ENCODE measurements around the gene TCFL5.

The TCFL5 gene

DNA sequence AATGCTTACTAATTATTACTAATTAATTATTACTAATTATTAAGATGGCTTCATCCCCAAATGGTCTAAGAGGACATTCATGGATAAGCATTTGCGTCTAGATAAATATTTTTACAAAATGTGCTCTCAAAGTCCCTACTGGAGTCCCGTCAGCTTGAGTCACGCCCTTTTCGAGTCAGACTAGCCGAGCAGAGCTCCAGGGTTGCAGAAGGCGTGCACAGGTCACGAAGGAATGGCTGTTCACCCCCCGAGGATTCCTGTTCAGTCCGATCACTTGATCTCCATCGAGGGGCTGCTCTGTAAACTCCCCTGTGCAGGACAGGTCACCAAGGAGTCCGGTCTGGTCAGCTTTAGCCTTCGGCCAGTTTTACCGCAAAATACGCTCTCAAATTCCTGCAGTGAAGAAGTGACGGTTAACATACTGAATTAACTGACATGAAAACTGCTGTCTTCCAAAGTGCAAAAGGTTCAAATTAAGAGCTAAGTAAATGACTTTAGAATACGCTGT, 19.9 kb downstream of the TCFL5 start:
- peaks cover 11% of the 10 kb centered on the region for H3K79me2 ChIP-seq (ENCODE audit: low read length)
- H3K9me3 ChIP-seq (ENCODE audit: insufficient read depth, low read length) = no peaks in the 10 kb centered on the region
- H3K9ac ChIP-seq (ENCODE audit: low read length) = no peak overlapping the region
- H4K20me1 ChIP-seq (ENCODE audit: insufficient read depth, low read length) = peaks cover 11% of the 10 kb centered on the region
- H3K4me2 ChIP-seq (ENCODE audit: low read length) = no peak overlapping the region
- H3K36me3 ChIP-seq (replicated peaks; ENCODE audit: low read depth, low read length) = peaks cover 50% of the 10 kb centered on the region
- H2AFZ ChIP-seq (ENCODE audit: low read depth, low read length) = no peak overlapping the region
- H3K4me1 ChIP-seq (ENCODE audit: low read length) = peaks cover 26% of the 10 kb centered on the region
- no peak overlapping the region for H3K27ac ChIP-seq (ENCODE audit: low read length)
- no peak overlapping the region for H3K4me3 ChIP-seq (ENCODE audit: low read length)
- TF ChIP-seq, protein P1, sequence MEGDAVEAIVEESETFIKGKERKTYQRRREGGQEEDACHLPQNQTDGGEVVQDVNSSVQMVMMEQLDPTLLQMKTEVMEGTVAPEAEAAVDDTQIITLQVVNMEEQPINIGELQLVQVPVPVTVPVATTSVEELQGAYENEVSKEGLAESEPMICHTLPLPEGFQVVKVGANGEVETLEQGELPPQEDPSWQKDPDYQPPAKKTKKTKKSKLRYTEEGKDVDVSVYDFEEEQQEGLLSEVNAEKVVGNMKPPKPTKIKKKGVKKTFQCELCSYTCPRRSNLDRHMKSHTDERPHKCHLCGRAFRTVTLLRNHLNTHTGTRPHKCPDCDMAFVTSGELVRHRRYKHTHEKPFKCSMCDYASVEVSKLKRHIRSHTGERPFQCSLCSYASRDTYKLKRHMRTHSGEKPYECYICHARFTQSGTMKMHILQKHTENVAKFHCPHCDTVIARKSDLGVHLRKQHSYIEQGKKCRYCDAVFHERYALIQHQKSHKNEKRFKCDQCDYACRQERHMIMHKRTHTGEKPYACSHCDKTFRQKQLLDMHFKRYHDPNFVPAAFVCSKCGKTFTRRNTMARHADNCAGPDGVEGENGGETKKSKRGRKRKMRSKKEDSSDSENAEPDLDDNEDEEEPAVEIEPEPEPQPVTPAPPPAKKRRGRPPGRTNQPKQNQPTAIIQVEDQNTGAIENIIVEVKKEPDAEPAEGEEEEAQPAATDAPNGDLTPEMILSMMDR (IDR thresholded peaks at IDR 0.05; ENCODE audit: low read depth, low read length) = no peak
- no peak for TF ChIP-seq EZH2phosphoT487 (IDR thresholded peaks at IDR 0.05; ENCODE audit: low read depth)
- H3K27me3 ChIP-seq (ENCODE audit: low read depth, low read length) = no peaks in the 10 kb centered on the region

GRCh38 chr20:62840244-62841197, 21.1 kb downstream of the TCFL5 start:
- Histone ChIP-seq H3K9ac (ENCODE audit: low read length) (no peak overlapping the region), H2AFZ (ENCODE audit: low read depth, low read length) (no peak overlapping the region), H3K9me3 (ENCODE audit: insufficient read depth, low read length) (no peaks in the 10 kb centered on the region), H3K4me3 (ENCODE audit: low read length) (no peak overlapping the region), H3K79me2 (ENCODE audit: low read length) (peaks cover 2% of the 10 kb centered on the region), H3K27me3 (ENCODE audit: low read depth, low read length) (no peaks in the 10 kb centered on the region), H3K36me3 (replicated peaks; ENCODE audit: low read depth, low read length) (peaks cover 48% of the 10 kb centered on the region), H3K4me1 (ENCODE audit: low read length) (peaks cover 27% of the 10 kb centered on the region), H4K20me1 (ENCODE audit: insufficient read depth, low read length) (peaks cover 2% of the 10 kb centered on the region), H3K4me2 (ENCODE audit: low read length) (no peak overlapping the region), H3K27ac (ENCODE audit: low read length) (peak overlapping the region; percentile 14; the same call in 1 of the 2 replicates)
- no peak for TF ChIP-seq EZH2phosphoT487 (IDR thresholded peaks at IDR 0.05; ENCODE audit: low read depth)
- TF ChIP-seq, protein P1 (IDR thresholded peaks at IDR 0.05; ENCODE audit: low read depth, low read length) = no peak

- H3K4me2 ChIP-seq (ENCODE audit: low read length) = no peak overlapping the region
- TF ChIP-seq EZH2phosphoT487 (IDR thresholded peaks at IDR 0.05; ENCODE audit: low read depth) = no peak
- TF ChIP-seq, protein P1 (IDR thresholded peaks at IDR 0.05; ENCODE audit: low read depth, low read length) = no peak
- no peaks in the 10 kb centered on the region for H3K9me3 ChIP-seq (ENCODE audit: insufficient read depth, low read length)
- no peaks in the 10 kb centered on the region for H4K20me1 ChIP-seq (ENCODE audit: insufficient read depth, low read length)
- no peak overlapping the region for H3K27ac ChIP-seq (ENCODE audit: low read length)
- peaks cover 42% of the 10 kb centered on the region for H3K36me3 ChIP-seq (replicated peaks; ENCODE audit: low read depth, low read length)
- H2AFZ ChIP-seq (ENCODE audit: low read depth, low read length) = no peak overlapping the region
- H3K79me2 ChIP-seq (ENCODE audit: low read length) = no peaks in the 10 kb centered on the region
- peaks cover 29% of the 10 kb centered on the region for H3K4me1 ChIP-seq (ENCODE audit: low read length)
- H3K9ac ChIP-seq (ENCODE audit: low read length) = no peak overlapping the region
- no peak overlapping the region for H3K4me3 ChIP-seq (ENCODE audit: low read length)
- H3K27me3 ChIP-seq (ENCODE audit: low read depth, low read length) = no peaks in the 10 kb centered on the region
Observed at GRCh38 chr20:62839816-62840215, 21.8 kb downstream of the TCFL5 start.

DNA sequence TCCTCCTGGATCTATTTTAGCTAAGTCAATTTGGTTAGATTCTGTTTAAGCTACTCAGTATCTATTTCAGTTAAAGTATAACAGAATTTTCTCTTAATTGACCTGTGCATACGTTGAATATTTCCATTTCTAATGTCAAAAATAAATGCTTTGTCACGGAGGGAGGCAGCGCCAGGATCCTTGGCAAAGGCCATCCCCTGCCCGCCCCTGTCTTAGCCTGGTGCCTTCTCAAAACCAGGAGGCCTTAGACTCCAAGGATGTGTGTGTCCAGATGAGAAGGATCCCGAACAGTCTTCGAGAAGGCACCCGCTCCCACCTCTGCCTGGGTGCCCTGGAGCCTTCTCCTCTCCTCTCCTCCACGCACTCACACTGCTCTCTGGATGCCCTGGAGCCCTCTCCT, 22.4 kb downstream of the TCFL5 start:
- Histone ChIP-seq H3K36me3 (replicated peaks; ENCODE audit: low read depth, low read length) (peaks cover 40% of the 10 kb centered on the region), H3K4me2 (ENCODE audit: low read length) (no peak overlapping the region), H3K9me3 (ENCODE audit: insufficient read depth, low read length) (no peaks in the 10 kb centered on the region), H3K4me1 (ENCODE audit: low read length) (peaks cover 30% of the 10 kb centered on the region), H3K9ac (ENCODE audit: low read length) (no peak overlapping the region), H3K79me2 (ENCODE audit: low read length) (no peaks in the 10 kb centered on the region), H3K4me3 (ENCODE audit: low read length) (no peak overlapping the region), H3K27ac (ENCODE audit: low read length) (peak overlapping the region; percentile 71), H2AFZ (ENCODE audit: low read depth, low read length) (no peak overlapping the region), H3K27me3 (ENCODE audit: low read depth, low read length) (no peaks in the 10 kb centered on the region), H4K20me1 (ENCODE audit: insufficient read depth, low read length) (no peaks in the 10 kb centered on the region)
- TF ChIP-seq EZH2phosphoT487 (IDR thresholded peaks at IDR 0.05; ENCODE audit: low read depth) = no peak
- TF ChIP-seq, protein P1 (IDR thresholded peaks at IDR 0.05; ENCODE audit: low read depth, low read length) = no peak

Data from OCI-LY3 (cell line).